ENCODE data around the gene CLN6. TPM values are rescaled to one million over a fixed set of nuclear protein-coding genes. Genes with fewer than 3 reads are reported as not detected.

Gene CLN6
- total RNA-seq, 4 donors from 2014 or later, result 13.4 to 18.2 (median 16.1) TPM

DNA sequence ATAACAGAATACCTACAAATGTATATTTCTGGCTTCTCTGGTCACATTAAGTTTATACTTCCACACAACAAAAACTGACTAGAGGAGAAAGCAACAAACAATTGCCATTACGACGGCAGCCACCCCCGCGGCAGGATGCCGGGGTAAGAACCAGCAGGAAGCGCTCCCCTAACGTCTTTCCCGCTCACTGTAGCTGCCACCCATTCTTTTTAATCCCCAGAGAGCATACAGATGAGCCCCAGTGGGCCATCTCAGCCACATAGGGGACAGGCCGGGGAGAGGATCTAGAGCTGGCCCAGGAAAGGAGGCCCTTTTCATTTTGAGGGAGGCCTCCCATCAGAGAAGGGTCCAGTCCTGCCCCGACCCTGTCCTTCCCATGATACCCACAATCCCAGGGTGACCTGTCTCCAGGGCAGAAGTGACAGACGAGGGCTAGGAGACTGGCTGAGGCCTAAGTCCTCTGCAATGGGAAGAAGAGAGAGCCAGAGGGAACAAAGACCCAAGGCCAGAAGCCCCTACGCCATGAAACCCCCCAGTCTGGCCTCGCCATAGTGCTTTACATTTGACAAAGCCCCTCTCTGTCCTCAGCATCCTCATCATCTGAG, 20.8 kb downstream of the CLN6 start:
- intact Hi-C loops (cut with DNase I), result no loop called here
- H3K27me3 ChIP-seq, result no peaks in the 10 kb centered on the region
- no peaks in the 10 kb centered on the region for H3K9me3 ChIP-seq
- no peaks in the 10 kb centered on the region for H3K36me3 ChIP-seq
- no peak for DNase-seq (ENCODE audit: extremely low spot score)
- TF ChIP-seq, protein P1, sequence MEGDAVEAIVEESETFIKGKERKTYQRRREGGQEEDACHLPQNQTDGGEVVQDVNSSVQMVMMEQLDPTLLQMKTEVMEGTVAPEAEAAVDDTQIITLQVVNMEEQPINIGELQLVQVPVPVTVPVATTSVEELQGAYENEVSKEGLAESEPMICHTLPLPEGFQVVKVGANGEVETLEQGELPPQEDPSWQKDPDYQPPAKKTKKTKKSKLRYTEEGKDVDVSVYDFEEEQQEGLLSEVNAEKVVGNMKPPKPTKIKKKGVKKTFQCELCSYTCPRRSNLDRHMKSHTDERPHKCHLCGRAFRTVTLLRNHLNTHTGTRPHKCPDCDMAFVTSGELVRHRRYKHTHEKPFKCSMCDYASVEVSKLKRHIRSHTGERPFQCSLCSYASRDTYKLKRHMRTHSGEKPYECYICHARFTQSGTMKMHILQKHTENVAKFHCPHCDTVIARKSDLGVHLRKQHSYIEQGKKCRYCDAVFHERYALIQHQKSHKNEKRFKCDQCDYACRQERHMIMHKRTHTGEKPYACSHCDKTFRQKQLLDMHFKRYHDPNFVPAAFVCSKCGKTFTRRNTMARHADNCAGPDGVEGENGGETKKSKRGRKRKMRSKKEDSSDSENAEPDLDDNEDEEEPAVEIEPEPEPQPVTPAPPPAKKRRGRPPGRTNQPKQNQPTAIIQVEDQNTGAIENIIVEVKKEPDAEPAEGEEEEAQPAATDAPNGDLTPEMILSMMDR (IDR thresholded peaks at IDR 0.05), result no peak
- TF ChIP-seq POLR2A (IDR thresholded peaks at IDR 0.05; ENCODE audit: low read depth) (no peak), EP300 (IDR thresholded peaks at IDR 0.05) (no peak)
- H3K27ac ChIP-seq (replicated peaks in 1 of 4), result peak overlapping the region in 1 of 4 donors; percentile 4
- H3K4me3 ChIP-seq, result no peak overlapping the region
- H3K4me1 ChIP-seq, result peaks cover 28 to 56% (median 48%) of the 10 kb centered on the region in 4 donors
- WGBS, result 77% methylated on average over 10 of the region's 13 CpGs

DNA sequence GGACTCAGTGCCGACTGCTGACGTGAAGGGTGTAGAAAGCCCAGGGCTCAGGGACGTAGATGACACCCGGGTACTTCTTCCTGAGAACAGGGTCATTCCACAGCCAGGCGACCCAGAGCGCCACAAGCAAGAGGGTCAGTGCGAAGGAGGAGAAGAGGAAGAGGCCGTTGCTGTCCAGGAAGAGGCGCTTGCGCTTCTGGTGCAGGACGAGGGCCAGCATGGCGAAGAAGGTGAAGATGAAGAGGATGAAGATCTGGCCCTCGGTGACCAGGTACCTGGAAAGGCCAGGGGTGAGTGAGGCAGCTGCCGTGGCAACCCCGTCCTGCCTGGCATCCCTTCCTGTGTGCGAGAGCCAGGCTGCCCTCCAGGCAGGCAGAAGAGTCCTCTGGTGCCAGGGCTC, 21.4 kb downstream of the CLN6 start:
- DNase-seq (ENCODE audit: extremely low spot score), result no peak
- H3K36me3 ChIP-seq, result no peaks in the 10 kb centered on the region
- no peaks in the 10 kb centered on the region for H3K9me3 ChIP-seq
- peaks cover 28 to 62% (median 53%) of the 10 kb centered on the region in 4 donors for H3K4me1 ChIP-seq
- H3K4me3 ChIP-seq, result no peak overlapping the region
- TF ChIP-seq, protein P1 (IDR thresholded peaks at IDR 0.05), result no peak
- no peak for TF ChIP-seq POLR2AphosphoS5 (IDR thresholded peaks at IDR 0.05)
- no peak for TF ChIP-seq EP300 (IDR thresholded peaks at IDR 0.05)
- no peak for TF ChIP-seq POLR2A (IDR thresholded peaks at IDR 0.05; ENCODE audit: low read depth)
- 84% methylated on average over 16 of the region's 16 CpGs for WGBS
- no peak overlapping the region for H3K27ac ChIP-seq (replicated peaks in 1 of 4)
- H3K27me3 ChIP-seq, result no peaks in the 10 kb centered on the region
- intact Hi-C loops (cut with DNase I), result no loop called here

DNA sequence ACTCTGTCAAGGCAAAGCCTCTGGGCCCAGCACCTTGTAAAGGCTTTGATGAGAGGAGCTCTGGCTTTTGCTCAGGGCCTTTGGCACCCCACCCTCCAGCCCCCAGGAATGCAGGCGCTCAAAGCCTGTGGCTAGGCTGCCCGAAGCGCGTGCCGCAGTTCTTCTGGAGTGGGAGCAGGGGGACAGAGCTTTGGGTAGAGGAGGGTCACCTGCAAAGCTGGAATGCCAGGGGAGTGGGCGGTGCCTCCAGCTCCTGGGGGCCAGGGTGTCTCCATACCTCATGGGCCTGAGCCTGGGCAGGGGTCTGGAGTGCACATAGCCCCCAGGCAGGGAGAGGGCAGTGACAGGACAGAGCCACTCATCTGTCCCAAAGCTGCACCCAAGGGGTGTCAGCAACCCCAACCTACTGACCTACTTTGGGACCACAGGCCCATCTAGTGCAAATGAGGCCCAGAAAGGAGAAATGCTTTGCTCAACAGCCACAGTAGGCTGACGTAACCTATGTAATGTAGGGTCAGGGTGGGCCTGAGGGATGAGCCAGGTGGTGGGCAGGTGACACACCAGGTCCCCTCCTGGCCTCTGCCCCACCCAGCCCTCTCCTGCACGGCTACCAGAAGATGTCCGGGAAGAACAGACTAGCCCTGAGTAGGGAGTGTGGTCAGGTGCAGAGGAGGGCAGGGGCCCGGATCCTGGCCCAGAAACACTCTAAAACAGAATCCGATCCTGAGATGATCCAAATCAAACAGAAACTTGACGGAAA, 22.2 kb downstream of the CLN6 start:
- WGBS, result 88% methylated on average over 11 of the region's 12 CpGs
- Histone ChIP-seq H3K4me3 (no peak overlapping the region), H3K9me3 (no peaks in the 10 kb centered on the region), H3K27me3 (no peaks in the 10 kb centered on the region), H3K4me1 (peaks cover 28 to 70% (median 57%) of the 10 kb centered on the region in 4 donors), H3K36me3 (no peaks in the 10 kb centered on the region), H3K27ac (replicated peaks in 1 of 4) (no peak overlapping the region)
- no peak for TF ChIP-seq EP300 (IDR thresholded peaks at IDR 0.05)
- no peak for TF ChIP-seq POLR2A (IDR thresholded peaks at IDR 0.05; ENCODE audit: low read depth)
- TF ChIP-seq, protein P1 (IDR thresholded peaks at IDR 0.05), result no peak
- TF ChIP-seq POLR2AphosphoS5 (IDR thresholded peaks at IDR 0.05), result no peak
- intact Hi-C loops (cut with DNase I), result no loop called here
- DNase-seq (ENCODE audit: extremely low spot score), result no peak

DNA sequence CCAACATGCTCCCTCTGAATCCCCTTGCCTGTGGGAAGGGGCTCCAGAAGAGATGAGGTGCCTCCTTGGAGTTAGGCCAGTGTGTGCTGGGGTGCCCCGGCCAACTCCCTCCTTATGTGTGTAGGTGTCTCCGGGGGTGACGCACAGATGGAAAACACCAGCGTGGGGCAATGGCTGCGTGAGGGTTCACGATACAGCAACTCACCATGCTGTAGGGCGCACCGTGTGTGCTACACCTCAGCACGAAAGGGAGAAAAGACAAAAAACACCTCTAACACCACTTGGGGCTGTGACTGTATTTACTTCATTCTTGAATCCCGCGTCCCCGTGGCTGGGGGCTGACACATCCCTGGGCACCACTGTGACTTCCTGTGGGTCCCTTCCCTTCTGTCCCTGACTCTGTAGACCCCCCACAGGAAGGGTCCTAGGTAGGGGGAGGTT, 22.8 kb downstream of the CLN6 start:
- no peak for DNase-seq (ENCODE audit: extremely low spot score)
- Histone ChIP-seq H3K36me3 (no peaks in the 10 kb centered on the region), H3K27ac (replicated peaks in 1 of 4) (no peak overlapping the region), H3K9me3 (no peaks in the 10 kb centered on the region), H3K4me3 (no peak overlapping the region), H3K4me1 (peaks cover 28 to 76% (median 62%) of the 10 kb centered on the region in 4 donors), H3K27me3 (no peaks in the 10 kb centered on the region)
- WGBS, result 88% methylated on average over 12 of the region's 12 CpGs
- TF ChIP-seq, protein P1 (IDR thresholded peaks at IDR 0.05), result no peak
- no peak for TF ChIP-seq POLR2A (IDR thresholded peaks at IDR 0.05; ENCODE audit: low read depth)
- no peak for TF ChIP-seq POLR2AphosphoS5 (IDR thresholded peaks at IDR 0.05)
- TF ChIP-seq EP300 (IDR thresholded peaks at IDR 0.05), result no peak
- intact Hi-C loops (cut with DNase I), result no loop called here

All from esophagus muscularis mucosa (tissue), 4 donors.